Epithelial cell of proximal tubule (primary cell): Measurements from ENCODE around the gene CCNYL1. TPM values are rescaled to one million over a fixed set of nuclear protein-coding genes. Genes with fewer than 3 reads are reported as not detected.

Experiments
- DNase-seq: peaks from one replicate; pipeline ENCODE4 v3.0.0-alpha.2; 2011; ENCODE audit warnings: low read depth
- H3K4me3 ChIP-seq: 2 replicates; pipeline ENCODE4 v1.5.1; 2011; ENCODE audit warnings: low read depth, mild to moderate bottlenecking, low read length
- total RNA-seq: library from RNA; depleted of rRNA; stranded (reverse); fragments of >200 nt; gene quantifications from 2 replicates; pipeline ENCODE4 v1.2.3, GENCODE V29; 2015
- TF ChIP-seq, protein P1 (sequence below): conservative IDR thresholded peaks from 2 replicates; pipeline ENCODE4 v1.5.1; 2012; ENCODE audit warnings: low read depth, mild to moderate bottlenecking, low read length

Gene CCNYL1
- total RNA-seq, 1 donor from 2014 or later, result 20.5 TPM

DNA sequence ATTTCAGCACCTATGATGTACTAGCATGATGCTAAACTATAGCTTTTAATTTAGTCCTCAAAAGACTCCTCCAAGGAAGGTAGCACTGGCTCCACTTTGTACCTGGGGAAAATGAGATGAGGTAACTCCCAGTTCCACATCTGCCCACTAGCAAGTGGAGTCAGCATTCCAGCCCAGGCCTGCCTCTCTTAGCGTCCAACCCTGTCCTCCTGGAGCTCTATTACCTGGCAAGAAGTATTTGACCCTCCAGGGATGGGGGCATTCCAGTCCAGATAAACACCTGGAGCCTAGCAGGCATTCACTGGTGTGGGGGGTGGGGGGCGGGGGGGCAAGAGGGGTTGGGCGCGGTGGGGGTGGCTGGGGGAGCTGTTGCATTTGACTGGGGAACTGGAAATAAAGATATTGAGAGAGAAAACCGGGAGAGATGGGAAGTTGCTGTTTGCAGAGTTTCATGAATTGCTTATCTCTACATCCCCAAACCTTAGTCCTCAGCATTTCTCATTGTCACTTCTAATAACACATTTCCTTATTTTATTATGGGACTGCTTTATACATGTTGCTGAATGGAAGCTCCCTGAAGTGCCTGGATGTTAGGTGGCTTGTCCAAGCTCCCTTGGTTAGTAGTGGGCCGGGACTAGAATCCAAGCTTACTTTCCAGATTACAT lies 80.3 kb downstream of the CCNYL1 start:
- TF ChIP-seq, protein P1, sequence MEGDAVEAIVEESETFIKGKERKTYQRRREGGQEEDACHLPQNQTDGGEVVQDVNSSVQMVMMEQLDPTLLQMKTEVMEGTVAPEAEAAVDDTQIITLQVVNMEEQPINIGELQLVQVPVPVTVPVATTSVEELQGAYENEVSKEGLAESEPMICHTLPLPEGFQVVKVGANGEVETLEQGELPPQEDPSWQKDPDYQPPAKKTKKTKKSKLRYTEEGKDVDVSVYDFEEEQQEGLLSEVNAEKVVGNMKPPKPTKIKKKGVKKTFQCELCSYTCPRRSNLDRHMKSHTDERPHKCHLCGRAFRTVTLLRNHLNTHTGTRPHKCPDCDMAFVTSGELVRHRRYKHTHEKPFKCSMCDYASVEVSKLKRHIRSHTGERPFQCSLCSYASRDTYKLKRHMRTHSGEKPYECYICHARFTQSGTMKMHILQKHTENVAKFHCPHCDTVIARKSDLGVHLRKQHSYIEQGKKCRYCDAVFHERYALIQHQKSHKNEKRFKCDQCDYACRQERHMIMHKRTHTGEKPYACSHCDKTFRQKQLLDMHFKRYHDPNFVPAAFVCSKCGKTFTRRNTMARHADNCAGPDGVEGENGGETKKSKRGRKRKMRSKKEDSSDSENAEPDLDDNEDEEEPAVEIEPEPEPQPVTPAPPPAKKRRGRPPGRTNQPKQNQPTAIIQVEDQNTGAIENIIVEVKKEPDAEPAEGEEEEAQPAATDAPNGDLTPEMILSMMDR, result no peak
- DNase-seq, result no peak
- H3K4me3 ChIP-seq, result no peak overlapping the region

DNA sequence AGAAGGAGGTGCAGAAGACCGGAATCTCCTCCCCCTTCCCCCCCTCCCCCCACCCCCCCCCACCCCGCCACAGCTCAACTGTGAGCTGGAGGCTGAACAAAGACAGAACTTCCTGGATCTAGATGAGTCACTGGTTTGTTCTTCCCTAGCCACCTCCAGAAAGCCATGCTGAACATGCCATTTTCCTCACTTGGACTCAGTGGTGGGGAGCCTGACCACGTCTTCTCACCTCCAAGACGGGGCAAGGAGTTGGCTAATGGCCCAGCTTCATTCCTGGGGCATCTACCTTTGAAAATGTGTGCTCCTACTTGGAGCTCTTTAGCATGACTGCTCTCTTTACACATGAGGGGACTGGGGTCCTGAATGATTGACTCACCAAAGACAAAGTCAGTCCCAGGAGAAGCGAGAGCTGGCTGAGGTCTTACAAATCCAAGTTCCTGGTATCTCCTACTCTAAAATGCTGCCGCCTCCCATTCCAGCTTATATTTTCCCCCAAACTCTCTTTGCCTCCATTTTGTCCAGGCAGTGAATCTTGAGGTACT lies 80.9 kb downstream of the CCNYL1 start:
- no peak overlapping the region for H3K4me3 ChIP-seq
- TF ChIP-seq, protein P1, result no peak
- DNase-seq, result peak; percentile 88

DNA sequence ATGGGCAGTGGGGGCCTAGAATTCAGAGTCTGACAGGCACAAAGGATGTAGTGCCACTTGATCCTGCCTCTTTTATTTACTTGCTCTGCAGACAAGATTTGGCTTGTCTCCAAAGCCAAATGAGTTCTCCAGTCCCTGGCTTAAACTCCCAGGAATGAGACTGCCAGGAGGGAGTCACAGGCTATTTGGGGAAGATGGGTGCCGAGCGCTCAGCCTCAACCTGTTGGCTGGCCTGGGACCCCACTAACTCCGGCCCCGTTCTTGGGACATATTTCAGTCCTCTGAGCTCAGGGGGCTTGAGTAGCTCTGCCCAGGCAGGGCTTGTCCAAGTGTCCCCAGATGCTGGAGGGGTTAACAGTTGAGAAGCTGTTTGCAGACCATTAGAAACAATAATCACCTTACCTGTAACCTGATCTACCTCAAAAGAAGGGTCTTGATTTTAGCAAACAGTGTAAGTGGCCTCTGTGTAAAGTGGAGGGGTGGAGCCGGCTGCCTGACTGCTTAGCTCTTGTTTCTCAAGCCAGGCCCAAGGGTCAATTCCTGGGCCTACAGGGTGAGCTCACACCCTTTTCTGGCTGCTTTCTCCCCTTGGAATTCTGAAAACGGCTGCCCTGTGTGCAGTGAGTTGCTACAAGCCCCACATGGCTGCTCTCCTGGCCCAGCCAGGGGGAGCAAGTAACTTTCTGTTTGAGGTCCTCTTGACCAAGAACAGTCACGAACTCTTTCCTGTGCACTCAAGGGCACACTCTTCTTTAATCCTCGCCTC lies 85.3 kb downstream of the CCNYL1 start:
- TF ChIP-seq, protein P1, result peak; percentile 47
- peak; percentile 86 for DNase-seq
- no peak overlapping the region for H3K4me3 ChIP-seq

DNA sequence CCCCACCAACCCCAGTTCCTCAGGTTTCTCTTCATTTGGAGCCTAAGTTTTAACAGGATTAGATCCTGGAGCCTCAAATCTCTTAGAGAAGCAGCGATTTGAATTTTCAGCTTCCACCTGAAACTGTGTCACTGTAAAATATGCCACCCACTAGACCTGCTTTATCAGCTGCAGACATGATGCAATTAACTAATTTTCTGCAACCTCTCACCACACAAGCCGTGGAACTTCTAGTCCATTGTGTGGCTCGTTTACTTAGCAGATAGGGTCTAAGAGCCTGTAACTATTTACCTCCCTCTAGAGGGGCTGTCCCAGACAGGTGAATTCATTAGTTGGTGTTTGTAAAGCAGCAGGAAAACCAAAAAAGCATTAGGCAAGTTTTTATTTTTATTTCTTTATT lies 89.8 kb downstream of the CCNYL1 start:
- no peak overlapping the region for H3K4me3 ChIP-seq
- DNase-seq, result no peak
- TF ChIP-seq, protein P1, result no peak

DNA sequence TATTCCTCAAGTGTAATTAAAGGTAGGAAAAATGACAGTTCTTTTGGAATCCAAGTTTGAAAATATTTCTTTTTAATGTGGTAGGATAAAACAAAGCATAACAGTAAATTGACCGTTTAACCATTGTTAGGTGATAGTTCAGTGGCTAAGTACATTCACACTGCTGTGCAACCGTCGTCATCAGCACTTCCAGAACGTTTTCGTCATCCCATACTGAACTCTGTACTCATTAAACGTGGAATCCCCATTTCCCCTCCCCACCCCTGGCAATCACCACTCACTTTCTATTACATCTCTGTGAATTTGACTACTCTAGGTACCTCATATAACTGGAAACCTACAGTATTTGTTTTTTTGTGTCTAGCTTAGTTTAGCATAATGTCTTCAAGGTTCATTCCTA lies 91.2 kb downstream of the CCNYL1 start:
- no peak overlapping the region for H3K4me3 ChIP-seq
- DNase-seq, result no peak
- TF ChIP-seq, protein P1, result no peak

Other genes with a start within 250 kb of the CCNYL1 start
- 27.5 and 28.1 TPM in 2 replicates for gene CREB1, start 181.7 kb upstream of the CCNYL1 start, total RNA-seq
- 43.6 and 48.0 TPM in 2 replicates for gene METTL21A, start 86.2 kb upstream of the CCNYL1 start, total RNA-seq
- 6.9 and 7.2 TPM in 2 replicates for gene FZD5, start 58.3 kb downstream of the CCNYL1 start, total RNA-seq